ENCODE results near the gene OR8D4. TPM values are rescaled to one million over a fixed set of nuclear protein-coding genes. Genes with fewer than 3 reads are reported as not detected.

The OR8D4 gene
- total RNA-seq, 4 donors from 2014 or later = not detected

- Histone ChIP-seq H3K27ac (replicated peaks in 1 of 4) (no peak overlapping the region), H3K4me1 (no peaks in the 10 kb centered on the region), H3K36me3 (no peaks in the 10 kb centered on the region), H3K4me3 (no peak overlapping the region), H3K27me3 (no peaks in the 10 kb centered on the region), H3K9me3 (no peaks in the 10 kb centered on the region)
- TF ChIP-seq EP300 (IDR thresholded peaks at IDR 0.05) (no peak), CTCF (IDR thresholded peaks at IDR 0.05) (no peak), POLR2AphosphoS5 (IDR thresholded peaks at IDR 0.05) (no peak), POLR2A (IDR thresholded peaks at IDR 0.05; ENCODE audit: low read depth) (no peak)
- DNase-seq (ENCODE audit: extremely low spot score) = no peak
- whole genome bisulfite sequencing = 70% methylated on average over 3 of the region's 3 CpGs
- intact Hi-C loops (cut with DNase I) = no loop called here
These were observed 3.9 kb downstream of the OR8D4 start for GRCh38 chr11:123905826-123906225.

DNA sequence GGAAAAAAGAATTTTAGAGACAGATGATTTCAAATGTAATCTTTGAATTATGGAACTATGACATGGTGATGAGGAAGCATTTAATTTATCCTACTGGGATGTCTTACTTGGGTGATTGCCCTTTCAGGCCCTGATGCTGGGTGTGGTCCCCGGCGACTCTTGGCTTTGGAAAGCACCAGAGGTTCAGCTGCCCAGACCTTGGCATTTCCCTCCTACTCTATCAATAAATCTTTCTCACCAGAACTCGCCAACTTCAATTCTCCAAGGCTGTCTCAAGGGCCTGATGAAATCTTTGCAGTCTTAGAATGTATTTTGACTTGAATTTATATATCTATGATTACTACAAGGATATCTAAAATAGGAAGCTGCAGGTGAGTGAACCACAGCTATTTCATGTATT, 19.0 kb downstream of the OR8D4 start:
- Histone ChIP-seq H3K9me3 (no peaks in the 10 kb centered on the region), H3K4me3 (no peak overlapping the region), H3K27me3 (no peaks in the 10 kb centered on the region), H3K27ac (replicated peaks in 1 of 4) (no peak overlapping the region), H3K4me1 (no peaks in the 10 kb centered on the region), H3K36me3 (no peaks in the 10 kb centered on the region)
- no peak for DNase-seq (ENCODE audit: extremely low spot score)
- TF ChIP-seq EP300 (IDR thresholded peaks at IDR 0.05) (no peak), POLR2AphosphoS5 (IDR thresholded peaks at IDR 0.05) (no peak), POLR2A (IDR thresholded peaks at IDR 0.05; ENCODE audit: low read depth) (no peak)
- 75% methylated on average over 3 of the region's 3 CpGs for WGBS
- intact Hi-C loops (cut with DNase I) = no loop called here

GRCh38 chr11:123924027-123924426, 22.1 kb downstream of the OR8D4 start:
- TF ChIP-seq EP300 (IDR thresholded peaks at IDR 0.05) (no peak), POLR2AphosphoS5 (IDR thresholded peaks at IDR 0.05) (no peak), POLR2A (IDR thresholded peaks at IDR 0.05; ENCODE audit: low read depth) (no peak), CTCF (IDR thresholded peaks at IDR 0.05) (no peak)
- H3K4me1 ChIP-seq = no peaks in the 10 kb centered on the region
- 70% methylated on average over 1 of the region's 1 CpG for WGBS
- no peak for DNase-seq (ENCODE audit: extremely low spot score)
- no peaks in the 10 kb centered on the region for H3K9me3 ChIP-seq
- H3K36me3 ChIP-seq = no peaks in the 10 kb centered on the region
- H3K27ac ChIP-seq (replicated peaks in 1 of 4) = no peak overlapping the region
- intact Hi-C loops (cut with DNase I) = no loop called here
- H3K27me3 ChIP-seq = no peaks in the 10 kb centered on the region
- H3K4me3 ChIP-seq = no peak overlapping the region

DNA sequence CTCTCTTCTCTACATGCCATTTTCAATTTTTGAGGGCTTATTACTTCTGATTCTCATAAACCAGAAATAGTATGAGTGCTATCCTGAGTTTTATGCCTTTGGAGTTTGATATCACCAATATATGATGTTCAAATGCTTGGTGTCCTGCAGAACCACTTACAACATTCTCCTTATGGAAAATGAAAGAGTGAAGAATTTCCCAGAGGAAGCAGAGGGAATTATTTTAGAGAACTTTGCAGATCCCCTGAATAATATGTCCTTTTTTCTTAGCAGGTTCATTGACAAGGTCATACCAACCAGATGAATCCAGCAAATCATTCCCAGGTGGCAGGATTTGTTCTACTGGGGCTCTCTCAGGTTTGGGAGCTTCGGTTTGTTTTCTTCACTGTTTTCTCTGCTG, 37.4 kb downstream of the OR8D4 start, which contains the start of gene OR4D5:
Gene OR4D5 (plus strand): TSS at position 301 of the 400 bp plus-strand sequence. CDS start 0 bp downstream, at position 301.
- Histone ChIP-seq H3K36me3 (no peaks in the 10 kb centered on the region), H3K4me1 (no peaks in the 10 kb centered on the region), H3K9me3 (no peaks in the 10 kb centered on the region), H3K4me3 (no peak within 1 kb of the TSS), H3K27me3 (no peaks in the 10 kb centered on the region), H3K27ac (replicated peaks in 1 of 4) (no peak within 1 kb of the TSS)
- DNase-seq (ENCODE audit: extremely low spot score) = no peak
- intact Hi-C loops (cut with DNase I) = no loop called here
- WGBS = 76% methylated on average over 1 of the region's 1 CpG
- TF ChIP-seq POLR2AphosphoS5 (IDR thresholded peaks at IDR 0.05) (no peak), POLR2A (IDR thresholded peaks at IDR 0.05; ENCODE audit: low read depth) (no peak), EP300 (IDR thresholded peaks at IDR 0.05) (no peak), CTCF (IDR thresholded peaks at IDR 0.05) (no peak)

- H3K4me1 ChIP-seq = no peaks in the 10 kb centered on the region
- no peaks in the 10 kb centered on the region for H3K27me3 ChIP-seq
- WGBS = 84% methylated on average over 4 of the region's 4 CpGs
- TF ChIP-seq POLR2AphosphoS5 (IDR thresholded peaks at IDR 0.05) = no peak
- TF ChIP-seq EP300 (IDR thresholded peaks at IDR 0.05) = no peak
- TF ChIP-seq CTCF (IDR thresholded peaks at IDR 0.05) = no peak
- no peak for TF ChIP-seq POLR2A (IDR thresholded peaks at IDR 0.05; ENCODE audit: low read depth)
- intact Hi-C loops (cut with DNase I) = no loop called here
- no peaks in the 10 kb centered on the region for H3K36me3 ChIP-seq
- no peak overlapping the region for H3K27ac ChIP-seq (replicated peaks in 1 of 4)
- no peak overlapping the region for H3K4me3 ChIP-seq
- no peaks in the 10 kb centered on the region for H3K9me3 ChIP-seq
- DNase-seq (ENCODE audit: extremely low spot score) = no peak
These were observed 40.4 kb downstream of the OR8D4 start for GRCh38 chr11:123942413-123942812.

Data from esophagus muscularis mucosa (tissue), 4 donors.